Measurements from ENCODE around the gene SEC63. TPM values are rescaled to one million over a fixed set of nuclear protein-coding genes. Genes with fewer than 3 reads are reported as not detected.
"Not testable (repeated sequence)": the region's sequence is repeated elsewhere in the genome, so short reads cannot be mapped to it uniquely, and the experiment has no call there.

SEC63 gene
- total RNA-seq, 1 donor from 2014 or later: 19.2 TPM

- DNase-seq: no peak
Measured at GRCh38 chr6:107971181-107971580, 13.2 kb upstream of the SEC63 start.

- no peak for DNase-seq
Measured at GRCh38 chr6:107970255-107970654, 12.2 kb upstream of the SEC63 start.

- DNase-seq: no peak
Measured at GRCh38 chr6:107968081-107968480, 10.1 kb upstream of the SEC63 start.

- no peak for DNase-seq
Measured at GRCh38 chr6:107965746-107966145, 7.7 kb upstream of the SEC63 start.

- no peak for DNase-seq
Measured at GRCh38 chr6:107962723-107963122, 4.7 kb upstream of the SEC63 start.

- DNase-seq: no peak
Measured at GRCh38 chr6:107959392-107959791, 1.4 kb upstream of the SEC63 start.

- not testable (repeated sequence) for DNase-seq
Measured at GRCh38 chr6:107958689-107959362, 818 bp upstream of the SEC63 start.

- DNase-seq: peak; percentile 81
Measured at GRCh38 chr6:107957308-107957908, 600 bp downstream of the SEC63 start.

GRCh38 chr6:107956586-107957307, 1.3 kb downstream of the SEC63 start:
- peak; percentile 39 for DNase-seq

GRCh38 chr6:107956181-107956580, 1.8 kb downstream of the SEC63 start:
- no peak for DNase-seq

- not testable (repeated sequence) for DNase-seq
Measured at GRCh38 chr6:107953858-107954414, 4.1 kb downstream of the SEC63 start.

GRCh38 chr6:107943626-107944439, 14.2 kb downstream of the SEC63 start:
- no peak for DNase-seq

GRCh38 chr6:107942142-107942541, 15.9 kb downstream of the SEC63 start:
- no peak for DNase-seq

GRCh38 chr6:107941627-107942026, 16.4 kb downstream of the SEC63 start:
- no peak for DNase-seq

- no peak for DNase-seq
Measured at GRCh38 chr6:107941199-107941598, 16.8 kb downstream of the SEC63 start.

GRCh38 chr6:107936910-107937292, 21.1 kb downstream of the SEC63 start:
- not testable (repeated sequence) for DNase-seq

- DNase-seq: no peak
Measured at GRCh38 chr6:107936162-107936909, 21.7 kb downstream of the SEC63 start.

- not testable (repeated sequence) for DNase-seq
Measured at GRCh38 chr6:107934229-107934628, 23.8 kb downstream of the SEC63 start.

- DNase-seq: no peak
Measured at GRCh38 chr6:107932580-107932979, 25.4 kb downstream of the SEC63 start.

- DNase-seq: no peak
Measured at GRCh38 chr6:107931894-107932293, 26.1 kb downstream of the SEC63 start.

- no peak for DNase-seq
Measured at GRCh38 chr6:107928984-107929383, 29.0 kb downstream of the SEC63 start.

Data from dermis blood vessel endothelial cell (primary cell).